Astrocyte (in vitro differentiated cells and primary cell): ENCODE data around the gene NPR2. TPM values are rescaled to one million over a fixed set of nuclear protein-coding genes. Genes with fewer than 3 reads are reported as not detected.

ENCODE experiments used
- DNase-seq: peaks from one replicate; pipeline ENCODE4 v3.0.0-alpha.2; 2010; ENCODE audit warnings: low read depth
- FAIRE-seq: peaks from 2 replicates; lab custom pipeline; 2011; peaks lifted over from hg19 to GRCh38; lab: Jason Lieb, UNC
- H2AFZ ChIP-seq: 2 replicates; pipeline ENCODE4 v1.6.0; 2012; ENCODE audit warnings: low read depth, low read length, inconsistent platforms
- H3K27ac ChIP-seq: 2 replicates; pipeline ENCODE4 v1.5.1; 2011; ENCODE audit warnings: low read depth, low read length, inconsistent platforms
- H3K27me3 ChIP-seq: 2 replicates; pipeline ENCODE4 v1.6.0; 2011; ENCODE audit warnings: low read length, inconsistent platforms; ENCODE audit not compliant: insufficient read depth
- H3K36me3 ChIP-seq: 2 replicates; pipeline ENCODE4 v1.5.1; 2011; ENCODE audit warnings: low read length, inconsistent platforms; ENCODE audit not compliant: insufficient read depth
- H3K4me1 ChIP-seq: 2 replicates; pipeline ENCODE4 v1.5.1; 2011; ENCODE audit warnings: low read length, inconsistent platforms; ENCODE audit not compliant: insufficient read depth
- H3K4me2 ChIP-seq: 2 replicates; pipeline ENCODE4 v1.6.0; 2012; ENCODE audit warnings: low read length, inconsistent platforms
- H3K4me3 ChIP-seq: 2 replicates; pipeline ENCODE4 v1.5.1; 2011; ENCODE audit warnings: low read depth, mild to moderate bottlenecking, low read length, inconsistent platforms; ENCODE audit not compliant: insufficient read depth
- H3K79me2 ChIP-seq: 2 replicates; pipeline ENCODE4 v1.6.0; 2012; ENCODE audit warnings: mild to moderate bottlenecking, low read length, inconsistent platforms; ENCODE audit not compliant: insufficient read depth
- H3K9ac ChIP-seq: 2 replicates; pipeline ENCODE4 v1.6.0; 2012; ENCODE audit warnings: mild to moderate bottlenecking, low read length, inconsistent platforms
- H3K9me3 ChIP-seq: 2 replicates; pipeline ENCODE4 v1.5.1; 2012; ENCODE audit warnings: low read depth, mild to moderate bottlenecking, low read length, inconsistent platforms; ENCODE audit not compliant: insufficient read depth
- H4K20me1 ChIP-seq: 2 replicates; pipeline ENCODE4 v1.6.0; 2012; ENCODE audit warnings: low read length, inconsistent platforms; ENCODE audit not compliant: insufficient read depth
- H3K27ac Mint-ChIP-seq: one replicate; pipeline ENCODE4 v1.8.0; 2021; ENCODE audit warnings: mild to moderate bottlenecking, mixed read lengths; ENCODE audit not compliant: unreplicated experiment
- H3K27me3 Mint-ChIP-seq: one replicate; pipeline ENCODE4 v1.8.0; 2021; ENCODE audit warnings: low read depth, mixed read lengths; ENCODE audit not compliant: unreplicated experiment
- H3K36me3 Mint-ChIP-seq: one replicate; pipeline ENCODE4 v1.8.0; 2021; ENCODE audit warnings: low read depth, mixed read lengths; ENCODE audit not compliant: unreplicated experiment
- H3K4me1 Mint-ChIP-seq: one replicate; pipeline ENCODE4 v1.8.0; 2021; ENCODE audit warnings: low read depth, mixed read lengths; ENCODE audit not compliant: unreplicated experiment
- H3K4me3 Mint-ChIP-seq: one replicate; pipeline ENCODE4 v1.8.0; 2021; ENCODE audit warnings: mild to moderate bottlenecking, moderate library complexity, mixed read lengths; ENCODE audit not compliant: unreplicated experiment
- H3K9me3 Mint-ChIP-seq: one replicate; pipeline ENCODE4 v1.8.0; 2021; ENCODE audit warnings: mild to moderate bottlenecking, mixed read lengths; ENCODE audit not compliant: unreplicated experiment
- EZH2 ChIP-seq: IDR thresholded peaks from 2 replicates; pipeline ENCODE4 v1.6.1; 2012; ENCODE audit warnings: mild to moderate bottlenecking, low read length, inconsistent platforms; ENCODE audit not compliant: insufficient read depth
- total RNA-seq: library from RNA; stranded (reverse); gene quantifications from 2 replicates; pipeline ENCODE4 v1.2.1, GENCODE V29; 2021
- TF ChIP-seq, protein P1 (sequence below): IDR thresholded peaks from 2 replicates; pipeline ENCODE4 v1.5.1; 2011; ENCODE audit warnings: low read depth, mild to moderate bottlenecking, inconsistent platforms, low read length, moderate library complexity; ENCODE audit not compliant: insufficient read depth

Gene NPR2
- total RNA-seq, 1 donor from 2014 or later: 24.6 TPM

- peaks cover 22% of the 10 kb centered on the region for H3K4me1 Mint-ChIP-seq
- peak; percentile 82 for FAIRE-seq
- no peak overlapping the region for H3K27ac ChIP-seq
- peaks cover 28% of the 10 kb centered on the region for H3K4me1 ChIP-seq
- no peaks in the 10 kb centered on the region for H4K20me1 ChIP-seq
- no peak overlapping the region for H3K4me3 Mint-ChIP-seq
- H2AFZ ChIP-seq: no peak overlapping the region
- peaks cover 37% of the 10 kb centered on the region for H3K27me3 Mint-ChIP-seq
- peaks cover 22% of the 10 kb centered on the region for H3K36me3 Mint-ChIP-seq
- H3K27me3 ChIP-seq: no peaks in the 10 kb centered on the region
- no peaks in the 10 kb centered on the region for H3K9me3 ChIP-seq
- H3K79me2 ChIP-seq: no peaks in the 10 kb centered on the region
- no peaks in the 10 kb centered on the region for H3K36me3 ChIP-seq
- no peak overlapping the region for H3K4me3 ChIP-seq
- peak; percentile 85 for DNase-seq
- peak overlapping the region; percentile 56 for H3K4me2 ChIP-seq
- peaks cover 8% of the 10 kb centered on the region for H3K9me3 Mint-ChIP-seq
- no peak overlapping the region for H3K9ac ChIP-seq
- no peak for TF ChIP-seq EZH2
- TF ChIP-seq, protein P1, sequence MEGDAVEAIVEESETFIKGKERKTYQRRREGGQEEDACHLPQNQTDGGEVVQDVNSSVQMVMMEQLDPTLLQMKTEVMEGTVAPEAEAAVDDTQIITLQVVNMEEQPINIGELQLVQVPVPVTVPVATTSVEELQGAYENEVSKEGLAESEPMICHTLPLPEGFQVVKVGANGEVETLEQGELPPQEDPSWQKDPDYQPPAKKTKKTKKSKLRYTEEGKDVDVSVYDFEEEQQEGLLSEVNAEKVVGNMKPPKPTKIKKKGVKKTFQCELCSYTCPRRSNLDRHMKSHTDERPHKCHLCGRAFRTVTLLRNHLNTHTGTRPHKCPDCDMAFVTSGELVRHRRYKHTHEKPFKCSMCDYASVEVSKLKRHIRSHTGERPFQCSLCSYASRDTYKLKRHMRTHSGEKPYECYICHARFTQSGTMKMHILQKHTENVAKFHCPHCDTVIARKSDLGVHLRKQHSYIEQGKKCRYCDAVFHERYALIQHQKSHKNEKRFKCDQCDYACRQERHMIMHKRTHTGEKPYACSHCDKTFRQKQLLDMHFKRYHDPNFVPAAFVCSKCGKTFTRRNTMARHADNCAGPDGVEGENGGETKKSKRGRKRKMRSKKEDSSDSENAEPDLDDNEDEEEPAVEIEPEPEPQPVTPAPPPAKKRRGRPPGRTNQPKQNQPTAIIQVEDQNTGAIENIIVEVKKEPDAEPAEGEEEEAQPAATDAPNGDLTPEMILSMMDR: no peak
- H3K27ac Mint-ChIP-seq: peak overlapping the region; percentile 9
Measured at GRCh38 chr9:35844628-35845270, 53.4 kb downstream of the NPR2 start.

- H3K4me1 Mint-ChIP-seq: peaks cover 22% of the 10 kb centered on the region
- no peaks in the 10 kb centered on the region for H3K9me3 ChIP-seq
- H4K20me1 ChIP-seq: no peaks in the 10 kb centered on the region
- H3K4me2 ChIP-seq: no peak overlapping the region
- no peak overlapping the region for H2AFZ ChIP-seq
- no peaks in the 10 kb centered on the region for H3K79me2 ChIP-seq
- DNase-seq (no peak), FAIRE-seq (no peak)
- no peak overlapping the region for H3K4me3 Mint-ChIP-seq
- peaks cover 29% of the 10 kb centered on the region for H3K27me3 Mint-ChIP-seq
- no peak overlapping the region for H3K27ac ChIP-seq
- TF ChIP-seq EZH2: no peak
- TF ChIP-seq, protein P1: no peak
- H3K27ac Mint-ChIP-seq: no peak overlapping the region
- H3K27me3 ChIP-seq: no peaks in the 10 kb centered on the region
- H3K36me3 Mint-ChIP-seq: peaks cover 14% of the 10 kb centered on the region
- no peak overlapping the region for H3K9ac ChIP-seq
- peaks cover 28% of the 10 kb centered on the region for H3K4me1 ChIP-seq
- H3K36me3 ChIP-seq: no peaks in the 10 kb centered on the region
- no peak overlapping the region for H3K4me3 ChIP-seq
- H3K9me3 Mint-ChIP-seq: peaks cover 4% of the 10 kb centered on the region
Measured at GRCh38 chr9:35845824-35846771, 54.7 kb downstream of the NPR2 start.
